Colon (tissue), 2 donors: ENCODE data around the gene ARHGEF11.

Experiments used
- FAIRE-seq: peaks from 2 replicates; lab custom pipeline; 2012; peaks lifted over from hg19 to GRCh38; lab: Jason Lieb, UNC
- donor health status: control.
- donor health status: control.

ARHGEF11 gene

GRCh38 chr1:156894711-156895454, 150.7 kb downstream of the ARHGEF11 start:
- no peak for FAIRE-seq

GRCh38 chr1:156894001-156894400, 151.5 kb downstream of the ARHGEF11 start:
- FAIRE-seq, result no peak

DNA sequence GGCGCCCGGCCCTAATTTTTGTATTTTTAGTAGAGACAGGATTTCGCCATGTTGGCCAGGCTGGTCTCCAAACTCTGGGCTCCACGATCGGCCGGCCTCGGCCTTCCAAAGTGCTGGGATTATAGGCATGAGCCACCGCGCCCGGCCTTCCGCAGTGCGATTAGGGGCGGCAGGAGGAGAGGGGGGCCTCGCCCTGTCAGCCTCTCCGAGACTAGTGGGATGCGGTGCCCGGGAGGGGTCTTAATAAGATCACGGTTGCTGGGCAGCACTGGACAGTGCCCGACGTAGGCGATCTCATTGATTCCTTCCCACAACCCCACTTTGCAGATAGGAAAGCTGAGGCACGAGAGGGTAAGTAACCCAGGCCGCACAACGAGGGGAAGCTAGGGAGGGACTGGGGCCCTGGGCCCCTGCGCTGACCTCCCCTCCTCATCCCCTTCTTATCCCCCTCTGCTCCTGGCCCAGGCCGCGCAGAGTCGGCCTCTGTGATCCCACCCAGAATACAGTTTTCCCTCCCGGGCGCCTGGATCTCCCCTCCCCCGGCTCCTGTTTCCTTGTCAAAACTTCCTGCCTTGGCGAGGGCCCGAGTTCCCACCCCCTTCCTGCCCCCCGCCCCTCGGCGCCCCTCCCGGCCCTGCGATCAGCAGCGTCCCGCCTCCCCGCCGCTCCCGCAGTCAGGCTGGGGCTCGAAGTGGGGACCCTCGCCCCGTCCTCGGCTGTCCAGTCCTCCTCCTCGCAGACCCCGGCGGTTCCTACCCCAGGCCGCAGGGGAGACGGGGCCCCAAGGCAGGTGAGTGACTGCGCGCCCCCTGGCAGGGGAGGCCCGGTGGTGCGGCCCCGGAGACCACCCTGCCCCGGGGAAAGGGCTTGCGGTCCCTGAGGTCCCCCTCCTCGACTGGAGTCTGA, 152.2 kb downstream of the ARHGEF11 start, which contains the start of gene PEAR1:
PEAR1 (plus strand) TSS at position 671 of the 906 bp plus-strand sequence. CDS start 10,209 bp downstream, outside the sequence.
- no peak for FAIRE-seq

DNA sequence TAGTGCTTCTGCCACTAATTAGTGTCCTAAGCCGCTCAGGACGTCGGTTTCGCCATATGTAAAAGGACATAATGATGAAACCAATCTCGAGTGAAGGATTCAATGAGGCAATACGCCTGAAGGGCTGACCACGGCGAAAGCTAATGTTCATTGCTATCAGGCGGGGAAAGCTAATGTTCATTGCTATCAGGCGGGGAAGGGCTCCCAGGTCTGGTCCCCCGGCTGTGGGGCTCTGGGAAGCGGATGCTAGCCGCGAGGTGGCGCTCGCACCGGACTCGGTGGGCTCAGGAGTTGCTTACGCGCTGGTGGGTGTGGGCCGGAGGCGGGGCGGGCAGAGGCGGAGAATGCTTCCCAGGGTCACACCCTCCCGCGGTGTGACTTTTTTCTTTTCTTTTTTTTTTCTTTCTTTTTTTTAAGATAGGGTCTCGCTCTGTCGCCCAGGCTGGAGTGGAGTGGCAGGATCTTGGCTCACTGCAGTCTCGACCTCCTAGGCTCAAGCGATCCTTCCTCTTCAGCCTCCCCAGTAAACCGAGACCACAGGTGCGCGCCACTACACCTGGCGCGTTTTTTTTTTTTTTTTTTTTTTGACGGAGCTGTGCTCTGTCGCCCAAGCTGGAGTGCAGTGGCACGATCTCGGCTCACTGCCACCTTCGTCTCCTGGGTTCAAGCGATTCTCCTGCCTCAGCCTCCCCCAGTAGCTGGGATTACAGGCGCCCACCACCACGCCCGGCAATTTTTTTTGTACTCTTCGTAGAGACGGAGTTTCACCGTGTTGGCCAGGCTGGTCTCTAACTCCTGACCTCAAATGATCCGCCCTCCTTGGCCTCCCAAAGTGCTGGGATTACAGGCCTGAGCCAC, 153.1 kb downstream of the ARHGEF11 start:
- FAIRE-seq, result no peak

- FAIRE-seq, result no peak
Measured at GRCh38 chr1:156889802-156890580, 155.6 kb downstream of the ARHGEF11 start.

DNA sequence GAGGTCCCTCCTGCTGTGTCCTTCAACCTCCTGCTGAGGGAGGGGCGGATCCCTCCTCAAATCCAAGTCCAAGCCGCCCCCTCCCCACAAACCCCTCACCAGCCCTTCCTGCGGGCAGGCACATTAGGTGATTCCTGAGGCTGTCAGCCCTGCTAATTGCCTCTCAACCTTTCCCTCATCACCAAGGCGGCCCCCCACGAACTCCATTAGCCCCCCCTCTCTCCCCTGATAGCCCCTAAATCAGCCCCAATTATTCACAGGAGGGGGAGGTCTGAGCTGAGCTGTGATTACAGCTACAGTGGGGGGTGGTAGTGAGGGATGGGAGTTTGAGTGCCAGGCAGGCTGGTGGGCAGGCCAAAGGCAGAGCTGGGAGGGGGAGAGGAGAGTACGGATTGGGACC, 157.8 kb downstream of the ARHGEF11 start:
- no peak for FAIRE-seq

DNA sequence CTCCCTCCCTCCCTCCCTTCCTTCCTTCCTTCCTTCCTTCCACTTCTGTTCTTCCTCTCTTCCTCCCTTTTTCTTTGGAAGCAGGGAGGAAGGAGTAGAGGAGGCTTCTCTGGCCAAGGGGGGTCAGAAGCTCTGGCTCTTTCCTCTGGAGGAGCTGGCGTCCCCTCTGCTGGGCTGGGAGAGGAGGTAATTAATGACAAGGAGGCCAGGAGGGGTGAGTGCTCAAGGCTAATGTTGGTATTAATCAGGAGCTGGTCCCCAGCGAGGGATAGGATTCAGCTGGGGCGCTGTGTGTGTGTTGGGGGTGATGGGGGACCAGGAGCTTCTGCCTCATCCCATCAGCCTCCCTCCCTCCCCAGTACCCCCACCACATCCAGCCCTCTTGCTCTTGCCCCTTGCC, 158.2 kb downstream of the ARHGEF11 start:
- no peak for FAIRE-seq

GRCh38 chr1:156886583-156887281, 158.8 kb downstream of the ARHGEF11 start:
- no peak for FAIRE-seq

GRCh38 chr1:156885880-156886355, 159.6 kb downstream of the ARHGEF11 start:
- no peak for FAIRE-seq

DNA sequence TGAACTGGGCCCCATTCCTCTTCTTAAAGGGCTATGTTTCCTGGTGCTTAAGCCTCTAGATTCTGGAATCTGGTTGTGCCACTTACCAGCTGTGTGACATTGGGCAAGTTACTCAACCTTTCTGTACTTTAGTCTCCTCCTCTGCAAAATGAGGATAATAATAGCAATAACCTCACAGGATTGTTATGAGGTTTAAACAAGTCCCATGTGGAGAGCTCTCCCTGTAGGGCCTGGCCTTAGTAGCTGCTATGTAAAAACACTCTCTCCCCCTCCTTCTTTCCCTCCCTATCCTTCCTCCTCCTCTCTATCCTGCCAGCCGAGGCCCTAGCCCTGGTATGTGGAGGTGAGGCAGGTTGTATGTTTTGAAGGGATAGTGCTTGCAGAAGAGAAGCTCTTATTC, 160.2 kb downstream of the ARHGEF11 start:
- no peak for FAIRE-seq
